GM23338 (cell line): Measurements from ENCODE around the gene PAX5. TPM values are rescaled to one million over a fixed set of nuclear protein-coding genes. Genes with fewer than 3 reads are reported as not detected.

Experiments used
- ATAC-seq: fragments of 200-7000 bp; cut with Tn5 transposase; 3 replicates; pipeline ENCODE4 v1.9.1; 2020
- DNase-seq: peaks from one replicate; pipeline ENCODE4 v3.0.0-alpha.2; 2015; ENCODE audit warnings: low spot score
- H2AFZ ChIP-seq: fragments of 200-600 bp; sonication (generic); 2 replicates; pipeline ENCODE4 v1.8.0; 2016; ENCODE audit warnings: antibody characterized with exemption, mild to moderate bottlenecking, moderate library complexity
- H3F3A ChIP-seq: fragments of 200-600 bp; sonication (generic); replicated peaks from 2 replicates; pipeline ENCODE4 v1.8.0; 2017; ENCODE audit warnings: antibody characterized with exemption, mixed run types, low read depth
- H3K27ac ChIP-seq: fragments of 200-600 bp; sonication (generic); 2 replicates; pipeline ENCODE4 v1.6.1; 2016; ENCODE audit warnings: low read depth
- H3K27me3 ChIP-seq: fragments of 200-600 bp; sonication (generic); 2 replicates; pipeline ENCODE4 v1.8.0; 2016; ENCODE audit warnings: mild to moderate bottlenecking, mixed run types, moderate library complexity; ENCODE audit not compliant: insufficient read depth
- H3K36me3 ChIP-seq: fragments of 200-600 bp; sonication (generic); 2 replicates; pipeline ENCODE4 v1.8.0; 2016; ENCODE audit warnings: mild to moderate bottlenecking; ENCODE audit not compliant: insufficient read depth
- H3K4me1 ChIP-seq: fragments of 200-600 bp; sonication (generic); 2 replicates; pipeline ENCODE4 v1.8.0; 2016; ENCODE audit warnings: mild to moderate bottlenecking, moderate library complexity; ENCODE audit not compliant: insufficient read depth
- H3K4me2 ChIP-seq: fragments of 200-600 bp; sonication (generic); 2 replicates; pipeline ENCODE4 v1.7.1; 2017; ENCODE audit warnings: mixed run types
- H3K4me3 ChIP-seq: fragments of 200-600 bp; sonication (generic); 2 replicates; pipeline ENCODE4 v1.6.1; 2016; ENCODE audit warnings: mixed run types
- H3K79me2 ChIP-seq: fragments of 200-600 bp; sonication (generic); replicated peaks from 2 replicates; pipeline ENCODE4 v1.8.0; 2017; ENCODE audit warnings: mild to moderate bottlenecking; ENCODE audit not compliant: insufficient read depth
- H3K9me2 ChIP-seq: fragments of 200-600 bp; sonication (generic); 2 replicates; pipeline ENCODE4 v1.8.0; 2017; ENCODE audit not compliant: insufficient read depth
- H4K20me1 ChIP-seq: fragments of 200-600 bp; sonication (generic); replicated peaks from 2 replicates; pipeline ENCODE4 v1.8.0; 2017; ENCODE audit warnings: mild to moderate bottlenecking; ENCODE audit not compliant: insufficient read depth
- H3K27ac Mint-ChIP-seq: 2 replicates; pipeline ENCODE4 v1.8.0; 2020; ENCODE audit warnings: inconsistent platforms, mild to moderate bottlenecking, moderate library complexity, mixed read lengths
- H3K27me3 Mint-ChIP-seq: 3 replicates; pipeline ENCODE4 v1.8.0; 2022; ENCODE audit warnings: low read depth, mild to moderate bottlenecking, moderate library complexity, mixed read lengths, inconsistent platforms; ENCODE audit not compliant: insufficient read depth, poor library complexity
- H3K36me3 Mint-ChIP-seq: 3 replicates; pipeline ENCODE4 v1.8.0; 2021; ENCODE audit warnings: low read depth, mild to moderate bottlenecking, inconsistent platforms, moderate library complexity, mixed read lengths
- H3K4me1 Mint-ChIP-seq: 3 replicates; pipeline ENCODE4 v1.8.0; 2020; ENCODE audit warnings: mild to moderate bottlenecking, inconsistent platforms, mixed read lengths
- H3K4me3 Mint-ChIP-seq: 3 replicates; pipeline ENCODE4 v1.8.0; 2021; ENCODE audit warnings: moderate library complexity, mild to moderate bottlenecking, inconsistent platforms, mixed read lengths
- H3K9me3 Mint-ChIP-seq: 3 replicates; pipeline ENCODE4 v1.8.0; 2020; ENCODE audit warnings: moderate library complexity, mild to moderate bottlenecking, inconsistent platforms, mixed read lengths
- CREB1 ChIP-seq: fragments of 250-450 bp; sonication (Bioruptor Pico); IDR thresholded peaks from 2 replicates; pipeline ENCODE4 v1.5.0; 2020; ENCODE audit warnings: low read depth, mild to moderate bottlenecking, moderate library complexity
- CTCF ChIP-seq, 2 experiments: fragments of 200-600 bp in 1 of 2; sonication (generic) in 1 of 2; conservative IDR thresholded peaks; 2 replicates each; pipeline versions ENCODE4 v1.5.1 to v1.6.1; 2016 to 2017; ENCODE audit warnings: antibody characterized with exemption in 2 of 2, low read depth in 2 of 2, mild to moderate bottlenecking in 2 of 2, moderate library complexity in 1 of 2
- EZH2 ChIP-seq: fragments of 200-600 bp; sonication (generic); IDR thresholded peaks from one replicate; pipeline ENCODE4 v1.8.0; 2017; ENCODE audit warnings: antibody characterized with exemption, mild to moderate bottlenecking, low read depth; ENCODE audit not compliant: unreplicated experiment
- EZH2phosphoT487 ChIP-seq: fragments of 200-600 bp; sonication (generic); IDR thresholded peaks from one replicate; pipeline ENCODE4 v1.8.1; 2018; ENCODE audit warnings: antibody characterized with exemption; ENCODE audit not compliant: unreplicated experiment
- JUNB ChIP-seq: IDR thresholded peaks from one replicate; pipeline ENCODE4 v1.6.1; 2016; ENCODE audit warnings: antibody characterized with exemption; ENCODE audit not compliant: unreplicated experiment
- NANOG ChIP-seq: IDR thresholded peaks from 2 replicates; pipeline ENCODE4 v1.6.1; 2016; ENCODE audit warnings: antibody characterized with exemption, borderline replicate concordance
- POLR2AphosphoS5 ChIP-seq: IDR thresholded peaks from 2 replicates; pipeline ENCODE4 v1.6.1; 2016; ENCODE audit warnings: antibody characterized with exemption, low read depth
- STAT1 ChIP-seq: IDR thresholded peaks from one replicate; pipeline ENCODE4 v1.6.1; 2016; ENCODE audit warnings: antibody characterized with exemption; ENCODE audit not compliant: unreplicated experiment
- ZNF114 ChIP-seq: fragments of 250-450 bp; sonication (Bioruptor Pico); IDR thresholded peaks from 2 replicates; pipeline ENCODE4 v1.5.0; 2020; ENCODE audit warnings: mild to moderate bottlenecking, moderate library complexity
- ZNF331 ChIP-seq: fragments of 250-450 bp; sonication (Bioruptor Pico); IDR thresholded peaks from 2 replicates; pipeline ENCODE4 v1.5.0; 2020; ENCODE audit warnings: low read depth, mild to moderate bottlenecking, moderate library complexity
- polyA plus RNA-seq: library from polyadenylated mRNA; unstranded; fragments of >200 nt; fragmentation: Nextera tagmentation; extraction: Ambion mirVana; gene quantifications from 2 replicates; pipeline ENCODE4 v1.2.1, GENCODE V29; 2016
- total RNA-seq: library from RNA; depleted of rRNA; stranded (reverse); fragments of >200 nt; shearing (Covaris generic); gene quantifications from 2 replicates; pipeline ENCODE4 v1.2.3, GENCODE V29; 2014
- TF ChIP-seq, protein P1 (sequence below): IDR thresholded peaks from 2 replicates; pipeline ENCODE4 v1.6.1; 2016; ENCODE audit warnings: antibody characterized with exemption
- TF ChIP-seq, protein P2 (sequence below): IDR thresholded peaks from one replicate; pipeline ENCODE4 v1.6.1; 2018; ENCODE audit warnings: antibody characterized with exemption; ENCODE audit not compliant: unreplicated experiment
- TF ChIP-seq, protein P3 (sequence below): fragments of 250-450 bp; sonication (Bioruptor Pico); IDR thresholded peaks from 2 replicates; pipeline ENCODE4 v1.5.0; 2020; ENCODE audit warnings: mild to moderate bottlenecking, moderate library complexity

The PAX5 gene
- total and polyA plus RNA-seq, 2 experiments from 2014 or later: 0.17 to 0.60 TPM

DNA sequence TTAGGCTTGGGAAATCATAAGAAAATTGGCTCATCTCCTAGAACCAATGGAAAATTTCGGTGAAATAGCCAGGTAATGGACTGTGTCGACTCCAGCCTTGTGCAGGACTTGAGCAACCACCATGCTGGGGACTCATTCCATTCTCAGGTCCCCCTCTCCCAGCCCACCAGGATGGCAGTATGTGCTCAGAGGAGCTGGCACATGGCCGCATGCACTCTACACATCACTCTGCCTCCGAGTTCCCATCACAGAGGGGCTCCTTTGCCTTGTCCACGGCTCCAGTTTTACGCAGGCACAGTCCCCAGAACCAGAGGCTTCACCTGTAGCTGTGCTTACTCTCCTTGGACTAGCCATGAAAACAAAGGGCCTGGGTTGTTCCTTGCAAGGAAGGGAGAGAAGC, 149.3 kb downstream of the PAX5 start:
- Mint-ChIP-seq H3K27me3 (peaks cover 2% of the 10 kb centered on the region), H3K36me3 (no peaks in the 10 kb centered on the region), H3K4me1 (no peaks in the 10 kb centered on the region; the same call in 2 of the 3 replicates), H3K4me3 (no peak overlapping the region), H3K9me3 (no peaks in the 10 kb centered on the region), H3K27ac (no peak overlapping the region)
- no peaks in the 10 kb centered on the region for H3K36me3 ChIP-seq
- H3K4me3 ChIP-seq: no peak overlapping the region
- no peak for TF ChIP-seq CTCF (conservative IDR thresholded peaks at IDR 0.05; ENCODE audit: low read depth in 2 of 2)
- TF ChIP-seq JUNB: no peak
- TF ChIP-seq, protein P1, sequence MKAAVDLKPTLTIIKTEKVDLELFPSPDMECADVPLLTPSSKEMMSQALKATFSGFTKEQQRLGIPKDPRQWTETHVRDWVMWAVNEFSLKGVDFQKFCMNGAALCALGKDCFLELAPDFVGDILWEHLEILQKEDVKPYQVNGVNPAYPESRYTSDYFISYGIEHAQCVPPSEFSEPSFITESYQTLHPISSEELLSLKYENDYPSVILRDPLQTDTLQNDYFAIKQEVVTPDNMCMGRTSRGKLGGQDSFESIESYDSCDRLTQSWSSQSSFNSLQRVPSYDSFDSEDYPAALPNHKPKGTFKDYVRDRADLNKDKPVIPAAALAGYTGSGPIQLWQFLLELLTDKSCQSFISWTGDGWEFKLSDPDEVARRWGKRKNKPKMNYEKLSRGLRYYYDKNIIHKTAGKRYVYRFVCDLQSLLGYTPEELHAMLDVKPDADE: no peak
- no peak for TF ChIP-seq NANOG
- no peak for TF ChIP-seq STAT1
- TF ChIP-seq, protein P2, sequence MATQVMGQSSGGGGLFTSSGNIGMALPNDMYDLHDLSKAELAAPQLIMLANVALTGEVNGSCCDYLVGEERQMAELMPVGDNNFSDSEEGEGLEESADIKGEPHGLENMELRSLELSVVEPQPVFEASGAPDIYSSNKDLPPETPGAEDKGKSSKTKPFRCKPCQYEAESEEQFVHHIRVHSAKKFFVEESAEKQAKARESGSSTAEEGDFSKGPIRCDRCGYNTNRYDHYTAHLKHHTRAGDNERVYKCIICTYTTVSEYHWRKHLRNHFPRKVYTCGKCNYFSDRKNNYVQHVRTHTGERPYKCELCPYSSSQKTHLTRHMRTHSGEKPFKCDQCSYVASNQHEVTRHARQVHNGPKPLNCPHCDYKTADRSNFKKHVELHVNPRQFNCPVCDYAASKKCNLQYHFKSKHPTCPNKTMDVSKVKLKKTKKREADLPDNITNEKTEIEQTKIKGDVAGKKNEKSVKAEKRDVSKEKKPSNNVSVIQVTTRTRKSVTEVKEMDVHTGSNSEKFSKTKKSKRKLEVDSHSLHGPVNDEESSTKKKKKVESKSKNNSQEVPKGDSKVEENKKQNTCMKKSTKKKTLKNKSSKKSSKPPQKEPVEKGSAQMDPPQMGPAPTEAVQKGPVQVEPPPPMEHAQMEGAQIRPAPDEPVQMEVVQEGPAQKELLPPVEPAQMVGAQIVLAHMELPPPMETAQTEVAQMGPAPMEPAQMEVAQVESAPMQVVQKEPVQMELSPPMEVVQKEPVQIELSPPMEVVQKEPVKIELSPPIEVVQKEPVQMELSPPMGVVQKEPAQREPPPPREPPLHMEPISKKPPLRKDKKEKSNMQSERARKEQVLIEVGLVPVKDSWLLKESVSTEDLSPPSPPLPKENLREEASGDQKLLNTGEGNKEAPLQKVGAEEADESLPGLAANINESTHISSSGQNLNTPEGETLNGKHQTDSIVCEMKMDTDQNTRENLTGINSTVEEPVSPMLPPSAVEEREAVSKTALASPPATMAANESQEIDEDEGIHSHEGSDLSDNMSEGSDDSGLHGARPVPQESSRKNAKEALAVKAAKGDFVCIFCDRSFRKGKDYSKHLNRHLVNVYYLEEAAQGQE: no peak
- no peak for TF ChIP-seq POLR2AphosphoS5
- TF ChIP-seq CREB1 (CRISPR knock-in tag): no peak
- no peak for TF ChIP-seq EZH2
- no peak for TF ChIP-seq EZH2phosphoT487
- TF ChIP-seq ZNF114 (CRISPR knock-in tag): no peak
- TF ChIP-seq, protein P3, sequence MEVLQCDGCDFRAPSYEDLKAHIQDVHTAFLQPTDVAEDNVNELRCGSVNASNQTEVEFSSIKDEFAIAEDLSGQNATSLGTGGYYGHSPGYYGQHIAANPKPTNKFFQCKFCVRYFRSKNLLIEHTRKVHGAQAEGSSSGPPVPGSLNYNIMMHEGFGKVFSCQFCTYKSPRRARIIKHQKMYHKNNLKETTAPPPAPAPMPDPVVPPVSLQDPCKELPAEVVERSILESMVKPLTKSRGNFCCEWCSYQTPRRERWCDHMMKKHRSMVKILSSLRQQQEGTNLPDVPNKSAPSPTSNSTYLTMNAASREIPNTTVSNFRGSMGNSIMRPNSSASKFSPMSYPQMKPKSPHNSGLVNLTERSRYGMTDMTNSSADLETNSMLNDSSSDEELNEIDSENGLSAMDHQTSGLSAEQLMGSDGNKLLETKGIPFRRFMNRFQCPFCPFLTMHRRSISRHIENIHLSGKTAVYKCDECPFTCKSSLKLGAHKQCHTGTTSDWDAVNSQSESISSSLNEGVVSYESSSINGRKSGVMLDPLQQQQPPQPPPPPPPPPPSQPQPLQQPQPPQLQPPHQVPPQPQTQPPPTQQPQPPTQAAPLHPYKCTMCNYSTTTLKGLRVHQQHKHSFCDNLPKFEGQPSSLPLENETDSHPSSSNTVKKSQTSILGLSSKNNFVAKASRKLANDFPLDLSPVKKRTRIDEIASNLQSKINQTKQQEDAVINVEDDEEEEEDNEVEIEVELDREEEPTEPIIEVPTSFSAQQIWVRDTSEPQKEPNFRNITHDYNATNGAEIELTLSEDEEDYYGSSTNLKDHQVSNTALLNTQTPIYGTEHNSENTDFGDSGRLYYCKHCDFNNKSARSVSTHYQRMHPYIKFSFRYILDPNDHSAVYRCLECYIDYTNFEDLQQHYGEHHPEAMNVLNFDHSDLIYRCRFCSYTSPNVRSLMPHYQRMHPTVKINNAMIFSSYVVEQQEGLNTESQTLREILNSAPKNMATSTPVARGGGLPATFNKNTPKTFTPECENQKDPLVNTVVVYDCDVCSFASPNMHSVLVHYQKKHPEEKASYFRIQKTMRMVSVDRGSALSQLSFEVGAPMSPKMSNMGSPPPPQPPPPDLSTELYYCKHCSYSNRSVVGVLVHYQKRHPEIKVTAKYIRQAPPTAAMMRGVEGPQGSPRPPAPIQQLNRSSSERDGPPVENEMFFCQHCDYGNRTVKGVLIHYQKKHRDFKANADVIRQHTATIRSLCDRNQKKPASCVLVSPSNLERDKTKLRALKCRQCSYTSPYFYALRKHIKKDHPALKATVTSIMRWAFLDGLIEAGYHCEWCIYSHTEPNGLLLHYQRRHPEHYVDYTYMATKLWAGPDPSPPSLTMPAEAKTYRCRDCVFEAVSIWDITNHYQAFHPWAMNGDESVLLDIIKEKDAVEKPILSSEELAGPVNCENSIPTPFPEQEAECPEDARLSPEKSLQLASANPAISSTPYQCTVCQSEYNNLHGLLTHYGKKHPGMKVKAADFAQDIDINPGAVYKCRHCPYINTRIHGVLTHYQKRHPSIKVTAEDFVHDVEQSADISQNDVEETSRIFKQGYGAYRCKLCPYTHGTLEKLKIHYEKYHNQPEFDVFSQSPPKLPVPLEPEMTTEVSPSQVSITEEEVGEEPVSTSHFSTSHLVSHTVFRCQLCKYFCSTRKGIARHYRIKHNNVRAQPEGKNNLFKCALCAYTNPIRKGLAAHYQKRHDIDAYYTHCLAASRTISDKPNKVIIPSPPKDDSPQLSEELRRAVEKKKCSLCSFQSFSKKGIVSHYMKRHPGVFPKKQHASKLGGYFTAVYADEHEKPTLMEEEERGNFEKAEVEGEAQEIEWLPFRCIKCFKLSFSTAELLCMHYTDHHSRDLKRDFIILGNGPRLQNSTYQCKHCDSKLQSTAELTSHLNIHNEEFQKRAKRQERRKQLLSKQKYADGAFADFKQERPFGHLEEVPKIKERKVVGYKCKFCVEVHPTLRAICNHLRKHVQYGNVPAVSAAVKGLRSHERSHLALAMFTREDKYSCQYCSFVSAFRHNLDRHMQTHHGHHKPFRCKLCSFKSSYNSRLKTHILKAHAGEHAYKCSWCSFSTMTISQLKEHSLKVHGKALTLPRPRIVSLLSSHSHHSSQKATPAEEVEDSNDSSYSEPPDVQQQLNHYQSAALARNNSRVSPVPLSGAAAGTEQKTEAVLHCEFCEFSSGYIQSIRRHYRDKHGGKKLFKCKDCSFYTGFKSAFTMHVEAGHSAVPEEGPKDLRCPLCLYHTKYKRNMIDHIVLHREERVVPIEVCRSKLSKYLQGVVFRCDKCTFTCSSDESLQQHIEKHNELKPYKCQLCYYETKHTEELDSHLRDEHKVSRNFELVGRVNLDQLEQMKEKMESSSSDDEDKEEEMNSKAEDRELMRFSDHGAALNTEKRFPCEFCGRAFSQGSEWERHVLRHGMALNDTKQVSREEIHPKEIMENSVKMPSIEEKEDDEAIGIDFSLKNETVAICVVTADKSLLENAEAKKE: no peak
- TF ChIP-seq ZNF331: no peak
- H3K9me2 ChIP-seq: no peaks in the 10 kb centered on the region
- H3K4me2 ChIP-seq: no peak overlapping the region
- no peak overlapping the region for H3K27ac ChIP-seq
- DNase-seq (no peak), ATAC-seq (no peak)
- no peaks in the 10 kb centered on the region for H4K20me1 ChIP-seq
- peak overlapping the region; percentile 56 for H2AFZ ChIP-seq
- H3F3A ChIP-seq: no peaks in the 10 kb centered on the region
- H3K79me2 ChIP-seq: no peaks in the 10 kb centered on the region
- no peaks in the 10 kb centered on the region for H3K4me1 ChIP-seq
- no peaks in the 10 kb centered on the region for H3K27me3 ChIP-seq
